ENCODE data around the gene LGI4.
"Not testable (repeated sequence)": the region's sequence is repeated elsewhere in the genome, so short reads cannot be mapped to it uniquely, and the experiment has no call there.

Gene LGI4

DNA sequence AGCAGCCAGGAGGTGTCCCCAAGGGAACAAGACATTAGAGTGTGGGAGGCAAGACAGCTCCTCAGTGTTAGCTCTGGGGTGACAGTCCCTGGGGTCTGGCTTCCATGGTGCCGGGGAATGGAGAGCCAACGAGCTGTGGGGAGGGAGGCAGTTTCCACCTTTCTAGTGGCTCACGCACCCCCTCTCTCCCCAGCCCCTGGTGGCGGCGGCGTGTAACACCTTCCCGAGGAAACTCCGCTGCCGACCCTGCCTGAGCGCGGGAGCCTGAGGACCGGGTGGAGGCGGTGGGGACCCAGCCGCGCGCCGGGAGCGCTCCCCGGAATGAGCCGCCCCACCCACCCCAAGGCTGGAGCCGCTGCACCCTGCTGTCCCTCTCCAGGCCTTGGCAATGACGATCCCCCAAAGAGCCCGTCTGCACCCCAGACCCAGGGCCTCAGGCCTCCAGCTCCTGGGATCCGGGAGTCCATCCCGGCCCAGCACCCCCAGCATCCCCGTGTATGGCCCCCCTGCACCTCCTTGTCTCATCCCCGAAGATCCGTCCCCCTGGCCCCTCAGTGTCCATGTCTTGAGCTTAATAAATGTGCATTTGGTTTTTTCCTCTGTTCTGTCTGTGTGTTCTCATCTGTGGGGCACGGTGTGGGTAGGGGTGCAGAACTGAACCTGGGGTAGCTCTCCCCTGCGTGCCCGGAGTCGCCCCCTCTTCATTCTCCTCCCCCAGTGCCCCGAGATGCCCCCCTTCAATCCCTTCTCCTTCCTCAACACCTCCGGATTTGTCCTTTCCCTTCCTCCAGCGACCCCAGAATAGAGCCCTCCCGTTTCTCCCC, 19.1 kb upstream of the LGI4 start:
- Histone ChIP-seq H3K4me1 (ENCODE audit: control insufficient read depth, low read length) (peaks cover 30% of the 10 kb centered on the region), H3F3A (ENCODE audit: control insufficient read depth, insufficient read depth) (no peaks in the 10 kb centered on the region), H3K27me3 (ENCODE audit: control insufficient read depth, low read length) (peaks cover 8% of the 10 kb centered on the region), H3K27ac (ENCODE audit: low read depth, low read length) (peak overlapping the region; percentile 39; the same call in 1 of the 2 replicates), H3K4me3 (ENCODE audit: low read length) (peak overlapping the region; percentile 89), H3K9me2 (replicated peaks; ENCODE audit: control insufficient read depth, low read length) (no peaks in the 10 kb centered on the region), H3K36me3 (ENCODE audit: control insufficient read depth, low read length) (peaks cover 28% of the 10 kb centered on the region), H3K9me3 (ENCODE audit: control insufficient read depth, insufficient read depth, low read length) (no peaks in the 10 kb centered on the region), H4K20me1 (ENCODE audit: control insufficient read depth, insufficient read depth, low read depth, low read length) (no peaks in the 10 kb centered on the region), H3K4me2 (ENCODE audit: low read length) (peak overlapping the region; percentile 76), H3K79me2 (ENCODE audit: control insufficient read depth, low read length) (peaks cover 16% of the 10 kb centered on the region)
- TF ChIP-seq EZH2phosphoT487 (IDR thresholded peaks at IDR 0.05; ENCODE audit: borderline replicate concordance, low read length) = no peak
- TF ChIP-seq, protein P1, sequence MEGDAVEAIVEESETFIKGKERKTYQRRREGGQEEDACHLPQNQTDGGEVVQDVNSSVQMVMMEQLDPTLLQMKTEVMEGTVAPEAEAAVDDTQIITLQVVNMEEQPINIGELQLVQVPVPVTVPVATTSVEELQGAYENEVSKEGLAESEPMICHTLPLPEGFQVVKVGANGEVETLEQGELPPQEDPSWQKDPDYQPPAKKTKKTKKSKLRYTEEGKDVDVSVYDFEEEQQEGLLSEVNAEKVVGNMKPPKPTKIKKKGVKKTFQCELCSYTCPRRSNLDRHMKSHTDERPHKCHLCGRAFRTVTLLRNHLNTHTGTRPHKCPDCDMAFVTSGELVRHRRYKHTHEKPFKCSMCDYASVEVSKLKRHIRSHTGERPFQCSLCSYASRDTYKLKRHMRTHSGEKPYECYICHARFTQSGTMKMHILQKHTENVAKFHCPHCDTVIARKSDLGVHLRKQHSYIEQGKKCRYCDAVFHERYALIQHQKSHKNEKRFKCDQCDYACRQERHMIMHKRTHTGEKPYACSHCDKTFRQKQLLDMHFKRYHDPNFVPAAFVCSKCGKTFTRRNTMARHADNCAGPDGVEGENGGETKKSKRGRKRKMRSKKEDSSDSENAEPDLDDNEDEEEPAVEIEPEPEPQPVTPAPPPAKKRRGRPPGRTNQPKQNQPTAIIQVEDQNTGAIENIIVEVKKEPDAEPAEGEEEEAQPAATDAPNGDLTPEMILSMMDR (IDR thresholded peaks at IDR 0.05; ENCODE audit: low read depth, low read length, poor library complexity, severe bottlenecking) = peak; percentile 76

DNA sequence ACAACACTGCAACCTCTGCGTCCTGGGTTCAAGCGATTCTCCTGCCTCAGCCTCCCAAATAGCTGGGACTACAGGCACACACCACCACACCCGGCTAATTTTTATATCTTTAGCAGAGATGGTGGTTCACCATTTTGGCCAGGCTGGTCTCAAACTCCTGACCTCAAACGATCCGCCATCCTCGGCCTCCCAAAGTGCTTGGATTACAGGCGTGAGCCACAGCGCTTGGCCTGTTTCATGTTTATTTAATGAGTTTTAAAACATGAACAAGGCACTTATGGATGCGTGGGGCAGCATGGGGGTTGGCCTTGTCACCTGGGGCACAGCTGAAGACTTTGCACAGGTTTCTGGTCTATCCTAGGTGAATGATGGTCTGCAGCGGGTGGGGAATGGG, 18.3 kb upstream of the LGI4 start:
- peaks cover 30% of the 10 kb centered on the region for H3K4me1 ChIP-seq (ENCODE audit: control insufficient read depth, low read length)
- peaks cover 16% of the 10 kb centered on the region for H3K79me2 ChIP-seq (ENCODE audit: control insufficient read depth, low read length)
- not testable (repeated sequence) for H3F3A ChIP-seq (ENCODE audit: control insufficient read depth, insufficient read depth); H4K20me1 ChIP-seq (ENCODE audit: control insufficient read depth, insufficient read depth, low read depth, low read length); H3K9me3 ChIP-seq (ENCODE audit: control insufficient read depth, insufficient read depth, low read length); H3K9me2 ChIP-seq (replicated peaks; ENCODE audit: control insufficient read depth, low read length); H3K27ac ChIP-seq (ENCODE audit: low read depth, low read length); H3K27me3 ChIP-seq (ENCODE audit: control insufficient read depth, low read length); H3K4me3 ChIP-seq (ENCODE audit: low read length)
- peaks cover 23% of the 10 kb centered on the region for H3K36me3 ChIP-seq (ENCODE audit: control insufficient read depth, low read length)
- H3K4me2 ChIP-seq (ENCODE audit: low read length) = 0 out of 2 replicates have a peak overlapping the region, but pooled peaks have one; percentile 76

DNA sequence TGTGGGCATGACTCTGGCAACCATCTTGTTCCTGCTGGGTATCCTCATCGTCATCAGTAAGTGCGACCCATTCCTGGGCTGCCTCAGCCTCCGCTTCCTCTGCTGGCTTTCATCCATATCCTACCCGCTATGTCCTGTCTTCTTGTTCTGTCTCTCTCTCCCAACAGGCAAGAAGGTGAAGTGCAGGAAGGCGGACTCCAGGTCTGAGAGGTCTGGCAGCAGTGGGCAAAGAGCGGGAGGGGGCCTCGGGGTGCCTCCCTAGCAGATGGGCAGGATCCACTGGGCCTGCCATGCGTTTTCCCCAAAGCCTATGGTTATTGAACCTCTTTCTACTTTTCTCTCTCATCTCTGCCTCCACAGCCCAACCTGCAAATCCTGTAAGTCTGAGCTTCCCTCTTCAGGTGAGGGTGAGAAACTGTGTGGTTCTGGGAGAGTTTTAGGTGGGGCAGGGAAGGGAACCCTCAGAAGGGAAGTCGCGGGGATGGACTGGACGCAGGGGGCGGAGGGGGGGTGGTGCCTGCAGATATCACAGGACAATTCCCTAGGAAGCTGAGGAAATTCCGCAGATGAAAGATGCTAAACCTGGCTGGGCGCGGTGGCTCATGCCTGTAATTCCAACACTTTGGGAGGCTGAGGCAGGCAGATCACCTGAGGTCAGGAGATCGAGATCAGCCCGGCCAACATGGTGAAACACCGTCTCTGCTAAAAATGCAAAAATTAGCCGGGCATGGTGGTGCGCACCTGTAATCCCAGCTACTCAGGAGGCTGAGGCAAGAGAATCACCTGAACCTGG, 16.6 kb upstream of the LGI4 start:
- Histone ChIP-seq H3K9me3 (ENCODE audit: control insufficient read depth, insufficient read depth, low read length) (no peaks in the 10 kb centered on the region), H3F3A (ENCODE audit: control insufficient read depth, insufficient read depth) (no peaks in the 10 kb centered on the region), H4K20me1 (ENCODE audit: control insufficient read depth, insufficient read depth, low read depth, low read length) (no peaks in the 10 kb centered on the region), H3K4me3 (ENCODE audit: low read length) (no peak overlapping the region), H3K4me1 (ENCODE audit: control insufficient read depth, low read length) (peaks cover 29% of the 10 kb centered on the region), H3K27ac (ENCODE audit: low read depth, low read length) (no peak overlapping the region), H3K4me2 (ENCODE audit: low read length) (no peak overlapping the region), H3K9me2 (replicated peaks; ENCODE audit: control insufficient read depth, low read length) (no peaks in the 10 kb centered on the region), H3K36me3 (ENCODE audit: control insufficient read depth, low read length) (peaks cover 10% of the 10 kb centered on the region; the same call in 1 of the 2 replicates), H3K27me3 (ENCODE audit: control insufficient read depth, low read length) (peaks cover 8% of the 10 kb centered on the region), H3K79me2 (ENCODE audit: control insufficient read depth, low read length) (peaks cover 16% of the 10 kb centered on the region)
- TF ChIP-seq, protein P1 (IDR thresholded peaks at IDR 0.05; ENCODE audit: low read depth, low read length, poor library complexity, severe bottlenecking) = no peak
- no peak for TF ChIP-seq EZH2phosphoT487 (IDR thresholded peaks at IDR 0.05; ENCODE audit: borderline replicate concordance, low read length)

Measured in DOHH2 (cell line).